GM18867 (cell line): ENCODE results near the gene CTSC.
"Not testable (repeated sequence)": the region's sequence is repeated elsewhere in the genome, so short reads cannot be mapped to it uniquely, and the experiment has no call there.

Experiments
- ATAC-seq: cut with Tn5 transposase; IDR thresholded peaks from one replicate; pipeline ENCODE4 v1.9.1; 2021; ENCODE audit warnings: mild to moderate bottlenecking, moderate library complexity; ENCODE audit not compliant: unreplicated experiment

The CTSC gene

GRCh38 chr11:88353386-88353785 lies 15.8 kb upstream of the CTSC start:
- no peak for ATAC-seq

- no peak for ATAC-seq
These were observed 14.6 kb upstream of the CTSC start for GRCh38 chr11:88352139-88352538.

GRCh38 chr11:88348870-88349269 lies 11.3 kb upstream of the CTSC start:
- no peak for ATAC-seq

GRCh38 chr11:88345949-88346348 lies 8.4 kb upstream of the CTSC start:
- ATAC-seq: no peak

GRCh38 chr11:88345408-88345807 lies 7.9 kb upstream of the CTSC start:
- peak; percentile 47 for ATAC-seq

GRCh38 chr11:88344869-88345268 lies 7.3 kb upstream of the CTSC start:
- ATAC-seq: no peak

- ATAC-seq: no peak
These were observed 4.2 kb upstream of the CTSC start for GRCh38 chr11:88341522-88342251.

GRCh38 chr11:88340366-88340935 lies 2.9 kb upstream of the CTSC start:
- ATAC-seq: no peak

- ATAC-seq: peak; percentile 35
These were observed 592 bp upstream of the CTSC start for GRCh38 chr11:88337987-88338668.

- no peak for ATAC-seq
These were observed 2.3 kb downstream of the CTSC start for GRCh38 chr11:88335284-88335683.

- ATAC-seq: no peak
These were observed 3.7 kb downstream of the CTSC start for GRCh38 chr11:88333862-88334261.

GRCh38 chr11:88332851-88333250 lies 4.7 kb downstream of the CTSC start:
- ATAC-seq: no peak

GRCh38 chr11:88330826-88331428 lies 6.6 kb downstream of the CTSC start:
- no peak for ATAC-seq

- no peak for ATAC-seq
These were observed 7.8 kb downstream of the CTSC start for GRCh38 chr11:88329563-88330250.

- ATAC-seq: peak; percentile 35
These were observed 9.9 kb downstream of the CTSC start for GRCh38 chr11:88327462-88328143.

GRCh38 chr11:88327061-88327460 lies 10.5 kb downstream of the CTSC start:
- ATAC-seq: peak; percentile 50

- no peak for ATAC-seq
These were observed 11.4 kb downstream of the CTSC start for GRCh38 chr11:88326099-88326498.

- no peak for ATAC-seq
These were observed 12.8 kb downstream of the CTSC start for GRCh38 chr11:88324562-88325345.

- not testable (repeated sequence) for ATAC-seq
These were observed 14.7 kb downstream of the CTSC start for GRCh38 chr11:88322881-88323280.

GRCh38 chr11:88321412-88321811 lies 16.1 kb downstream of the CTSC start:
- not testable (repeated sequence) for ATAC-seq
